ENCODE results near the gene NFIX. TPM values are rescaled to one million over a fixed set of nuclear protein-coding genes. Genes with fewer than 3 reads are reported as not detected.

Gene NFIX
- total RNA-seq, 3 donors from 2014 or later (not counting 1 experiment from before 2014, with no cell fraction given): 0.61 to 2.1 (median 1.3) TPM

- Histone ChIP-seq H3K4me3 (ENCODE audit: low read length) (no peak overlapping the region), H3K36me3 (ENCODE audit: control insufficient read depth, insufficient read depth, low read length) (peaks cover 38% of the 10 kb centered on the region), H3K27ac (ENCODE audit: low read length) (no peak overlapping the region), H3K27me3 (ENCODE audit: control insufficient read depth, insufficient read depth, low read length) (no peaks in the 10 kb centered on the region), H3K4me1 (ENCODE audit: control insufficient read depth, insufficient read depth, low read length) (no peaks in the 10 kb centered on the region), H3K9me3 (ENCODE audit: control insufficient read depth, insufficient read depth, low read length) (no peaks in the 10 kb centered on the region)
- Mint-ChIP-seq H3K4me1 (no peaks in the 10 kb centered on the region), H3K36me3 (no peaks in the 10 kb centered on the region), H3K9me3 (no peaks in the 10 kb centered on the region), H3K27ac (no peak overlapping the region), H3K27me3 (ENCODE audit: low read depth in 2 of 2) (no peaks in the 10 kb centered on the region), H3K4me3 (no peak overlapping the region)
- DNase-seq (no peak), ATAC-seq (no peak)
- no peak for TF ChIP-seq CTCF (IDR thresholded peaks at IDR 0.05)
- WGBS (ENCODE audit: insufficient coverage): 92% methylated on average over 10 of the region's 10 CpGs
- intact Hi-C loops (cut with micrococcal nuclease): no loop called here
These were observed 143.6 kb downstream of the NFIX start for GRCh38 chr19:13138916-13139198.

GRCh38 chr19:13139633-13140311, 144.5 kb downstream of the NFIX start:
- Mint-ChIP-seq H3K27me3 (ENCODE audit: low read depth in 2 of 2) (no peaks in the 10 kb centered on the region), H3K27ac (no peak overlapping the region), H3K9me3 (no peaks in the 10 kb centered on the region), H3K4me1 (no peaks in the 10 kb centered on the region), H3K36me3 (no peaks in the 10 kb centered on the region), H3K4me3 (no peak overlapping the region)
- H3K9me3 ChIP-seq (ENCODE audit: control insufficient read depth, insufficient read depth, low read length): no peaks in the 10 kb centered on the region
- H3K4me1 ChIP-seq (ENCODE audit: control insufficient read depth, insufficient read depth, low read length): no peaks in the 10 kb centered on the region
- TF ChIP-seq CTCF (IDR thresholded peaks at IDR 0.05): no peak
- H3K27ac ChIP-seq (ENCODE audit: low read length): no peak overlapping the region
- DNase-seq (no peak), ATAC-seq (no peak)
- no peak overlapping the region for H3K4me3 ChIP-seq (ENCODE audit: low read length)
- intact Hi-C loops (cut with micrococcal nuclease): no loop called here
- H3K36me3 ChIP-seq (ENCODE audit: control insufficient read depth, insufficient read depth, low read length): peaks cover 46% of the 10 kb centered on the region
- 89% methylated on average over 10 of the region's 11 CpGs for whole genome bisulfite sequencing (ENCODE audit: insufficient coverage)
- no peaks in the 10 kb centered on the region for H3K27me3 ChIP-seq (ENCODE audit: control insufficient read depth, insufficient read depth, low read length)

GRCh38 chr19:13146763-13147563, 151.7 kb downstream of the NFIX start:
- no peak for TF ChIP-seq CTCF (IDR thresholded peaks at IDR 0.05)
- Histone ChIP-seq H3K27me3 (ENCODE audit: control insufficient read depth, insufficient read depth, low read length) (no peaks in the 10 kb centered on the region), H3K4me3 (ENCODE audit: low read length) (no peak overlapping the region), H3K4me1 (ENCODE audit: control insufficient read depth, insufficient read depth, low read length) (peaks cover 24% of the 10 kb centered on the region), H3K9me3 (ENCODE audit: control insufficient read depth, insufficient read depth, low read length) (no peaks in the 10 kb centered on the region), H3K36me3 (ENCODE audit: control insufficient read depth, insufficient read depth, low read length) (peaks cover 17% of the 10 kb centered on the region), H3K27ac (ENCODE audit: low read length) (no peak overlapping the region)
- intact Hi-C loops (cut with micrococcal nuclease): no loop called here
- DNase-seq (no peak), ATAC-seq (no peak)
- no peaks in the 10 kb centered on the region for H3K36me3 Mint-ChIP-seq
- H3K27ac Mint-ChIP-seq: no peak overlapping the region
- H3K4me1 Mint-ChIP-seq: peaks cover 21 to 42% of the 10 kb centered on the region in 2 donors
- H3K27me3 Mint-ChIP-seq (ENCODE audit: low read depth in 2 of 2): no peaks in the 10 kb centered on the region
- H3K4me3 Mint-ChIP-seq: no peak overlapping the region
- WGBS (ENCODE audit: insufficient coverage): 78% methylated on average over 12 of the region's 16 CpGs
- H3K9me3 Mint-ChIP-seq: no peaks in the 10 kb centered on the region

Other genes with a start within 250 kb of the NFIX start
- not detected for gene BEST2, start 243.7 kb upstream of the NFIX start, total RNA-seq
- gene HOOK2, start 219.9 kb upstream of the NFIX start, total RNA-seq: 10 to 100 TPM; 13.3 to 15.3 (median 13.9) TPM
- 100 to 1,000 TPM; 781 to 903 (median 859) TPM for gene JUNB, start 204.0 kb upstream of the NFIX start, total RNA-seq
- 10 to 100 TPM; 28.8 to 67.1 (median 66.9) TPM for gene PRDX2, start 193.7 kb upstream of the NFIX start, total RNA-seq
- gene THSD8, start 193.4 kb upstream of the NFIX start, total RNA-seq: 1 to 10 TPM; 1.7 to 2.8 (median 2.2) TPM
- 1 to 10 TPM; 6.6 to 8.7 (median 7.4) TPM for gene RNASEH2A, start 188.9 kb upstream of the NFIX start, total RNA-seq
- not detected for gene RTBDN, start 160.9 kb upstream of the NFIX start, total RNA-seq
- under 1 TPM in 2 of 3 donors, not detected in 1; 0.07 to 0.88 TPM for gene MAST1, start 157.0 kb upstream of the NFIX start, total RNA-seq
- gene DNASE2, start 114.0 kb upstream of the NFIX start, total RNA-seq: 10 to 100 TPM; 28.3 to 31.7 (median 31.2) TPM
- not detected for gene KLF1, start 108.3 kb upstream of the NFIX start, total RNA-seq
- 10 to 100 TPM; 35.9 to 41.7 (median 36.3) TPM for gene GCDH, start 104.3 kb upstream of the NFIX start, total RNA-seq
- 1 to 10 TPM in 1 of 3 donors, under 1 TPM in 2; 0.88 to 2.2 (median 0.92) TPM for gene SYCE2, start 76.2 kb upstream of the NFIX start, total RNA-seq
- gene FARSA, start 61.8 kb upstream of the NFIX start, total RNA-seq: 10 to 100 TPM; 29.3 to 34.5 (median 32.0) TPM
- 100 to 1,000 TPM; 588 to 813 (median 763) TPM for gene CALR, start 56.9 kb upstream of the NFIX start, total RNA-seq
- gene RAD23A, start 49.6 kb upstream of the NFIX start, total RNA-seq: 10 to 100 TPM; 79.2 to 81.2 (median 80.3) TPM
- gene GADD45GIP1, start 38.3 kb upstream of the NFIX start, total RNA-seq: 1 to 10 TPM; 5.3 to 7.1 (median 5.7) TPM
- gene DAND5, start 25.9 kb upstream of the NFIX start, total RNA-seq: not detected
- gene LYL1, start 107.4 kb downstream of the NFIX start, total RNA-seq: 1 to 10 TPM; 2.0 to 7.7 (median 6.7) TPM
- gene TRMT1, start 121.3 kb downstream of the NFIX start, total RNA-seq: 10 to 100 TPM; 33.8 to 48.5 (median 42.2) TPM
- gene NACC1, start 122.8 kb downstream of the NFIX start, total RNA-seq: 10 to 100 TPM; 41.2 to 48.7 (median 43.4) TPM
- 10 to 100 TPM; 39.2 to 46.9 (median 42.0) TPM for gene STX10, start 154.9 kb downstream of the NFIX start, total RNA-seq
- gene IER2, start 154.9 kb downstream of the NFIX start, total RNA-seq: 1,000 to 10,000 TPM in 1 of 3 donors, 100 to 1,000 TPM in 2; 668 to 1,112 (median 949) TPM

Data from natural killer cell (primary cell).